ENCODE data around the gene SPATS2L. TPM values are rescaled to one million over a fixed set of nuclear protein-coding genes. Genes with fewer than 3 reads are reported as not detected.

SPATS2L gene
- total and polyA plus RNA-seq, 2 of the 13 experiments (the other 11 are each of a cell fraction or from before 2014, with no cell fraction given): 154 to 212 TPM

GRCh38 chr2:200445284-200445683, 138.8 kb downstream of the SPATS2L start:
- no peaks in the 10 kb centered on the region for H3K4me1 ChIP-seq (ENCODE audit: insufficient read depth, low read length)
- 100% methylated on average over 1 of the region's 1 CpG for WGBS (ENCODE audit: low lambda C conversion rate)
- ChIA-PET CTCF (ENCODE audit: low intra/inter-chr PET ratio, low total read pairs) (no interaction called here), POLR2A (no interaction called here)
- no peaks in the 10 kb centered on the region for H3K79me2 ChIP-seq (ENCODE audit: insufficient read depth, low read length)
- H4K20me1 ChIP-seq (ENCODE audit: insufficient read depth, low read length): no peaks in the 10 kb centered on the region
- in situ Hi-C loops (cut with HindIII; ENCODE audit: extremely low pct_ligation_motif_present, low pct_unique_long_range_greater_than_20kb): no loop called here
- BruUV-seq (replicated peaks): no TSS peak
- no peaks in the 10 kb centered on the region for H3K27me3 ChIP-seq (ENCODE audit: control insufficient read depth in 1 of 2, insufficient read depth in 2 of 2, low read length in 2 of 2)
- no peak overlapping the region for H3K4me3 ChIP-seq (replicated peaks in 1 of 3; ENCODE audit: insufficient read depth in 1 of 3, low read depth in 2 of 3, low read length in 3 of 3)
- intact Hi-C loops (cut with micrococcal nuclease; ENCODE audit: unreplicated experiment): no loop called here
- H3K9me3 ChIP-seq (ENCODE audit: low read length): no peaks in the 10 kb centered on the region
- no peak for ATAC-seq
- H3K4me2 ChIP-seq (ENCODE audit: low read depth, low read length): no peak overlapping the region
- H3K27ac ChIP-seq (ENCODE audit: extremely low read length, insufficient read depth, low read length): no peak overlapping the region
- peaks cover 29 to 89% of the 10 kb centered on the region in 2 experiments for H3K36me3 ChIP-seq (replicated peaks in 1 of 2; ENCODE audit: control insufficient read depth in 1 of 2, insufficient read depth in 2 of 2, low read length in 2 of 2)
- no peak for DNase-seq (ENCODE audit: low spot score)
- FAIRE-seq: no peak
- no peak for TF ChIP-seq ZNF552 (CRISPR knock-in tag; IDR thresholded peaks at IDR 0.05; ENCODE audit: borderline replicate concordance)
- 0 out of 2 replicates have a peak, but pooled peaks have one; percentile 7 for TF ChIP-seq CTCF (CRISPR knock-in tag; IDR thresholded peaks at IDR 0.05)
- TF ChIP-seq ZNF850 (CRISPR knock-in tag; conservative IDR thresholded peaks at IDR 0.05): no peak
- no peak overlapping the region for H3K9ac ChIP-seq (ENCODE audit: insufficient read depth, low read depth, low read length)
- no peak overlapping the region for H2AFZ ChIP-seq (ENCODE audit: low read length)

GRCh38 chr2:200446612-200447011, 140.1 kb downstream of the SPATS2L start:
- intact Hi-C loops (cut with micrococcal nuclease; ENCODE audit: unreplicated experiment): no loop called here
- no peak overlapping the region for H3K9ac ChIP-seq (ENCODE audit: insufficient read depth, low read depth, low read length)
- H3K4me1 ChIP-seq (ENCODE audit: insufficient read depth, low read length): no peaks in the 10 kb centered on the region
- ATAC-seq (no peak), DNase-seq (ENCODE audit: low spot score) (no peak), FAIRE-seq (no peak)
- CTCF ChIA-PET (ENCODE audit: low intra/inter-chr PET ratio, low total read pairs): no interaction called here
- H3K4me2 ChIP-seq (ENCODE audit: low read depth, low read length): no peak overlapping the region
- TF ChIP-seq ZBTB26 (CRISPR knock-in tag; IDR thresholded peaks at IDR 0.05; ENCODE audit: borderline replicate concordance) (no peak), NFRKB (IDR thresholded peaks at IDR 0.05) (no peak), PRDM4 (CRISPR knock-in tag; IDR thresholded peaks at IDR 0.05; ENCODE audit: borderline replicate concordance) (no peak)
- H3K27ac ChIP-seq (ENCODE audit: extremely low read length, insufficient read depth, low read length): no peak overlapping the region
- BruUV-seq (replicated peaks): no TSS peak
- H3K4me3 ChIP-seq (replicated peaks in 1 of 3; ENCODE audit: insufficient read depth in 1 of 3, low read depth in 2 of 3, low read length in 3 of 3): no peak overlapping the region
- H2AFZ ChIP-seq (ENCODE audit: low read length): no peak overlapping the region
- no peaks in the 10 kb centered on the region for H4K20me1 ChIP-seq (ENCODE audit: insufficient read depth, low read length)
- H3K9me3 ChIP-seq (ENCODE audit: low read length): no peaks in the 10 kb centered on the region
- POLR2A ChIA-PET: no interaction called here
- H3K79me2 ChIP-seq (ENCODE audit: insufficient read depth, low read length): no peaks in the 10 kb centered on the region
- peaks cover 34 to 89% of the 10 kb centered on the region in 2 experiments for H3K36me3 ChIP-seq (replicated peaks in 1 of 2; ENCODE audit: control insufficient read depth in 1 of 2, insufficient read depth in 2 of 2, low read length in 2 of 2)
- WGBS (ENCODE audit: low lambda C conversion rate): 93% methylated on average over 3 of the region's 3 CpGs
- in situ Hi-C loops (cut with HindIII; ENCODE audit: extremely low pct_ligation_motif_present, low pct_unique_long_range_greater_than_20kb): no loop called here
- H3K27me3 ChIP-seq (ENCODE audit: control insufficient read depth in 1 of 2, insufficient read depth in 2 of 2, low read length in 2 of 2): no peaks in the 10 kb centered on the region
